ENCODE data around the gene CD248.

DNA sequence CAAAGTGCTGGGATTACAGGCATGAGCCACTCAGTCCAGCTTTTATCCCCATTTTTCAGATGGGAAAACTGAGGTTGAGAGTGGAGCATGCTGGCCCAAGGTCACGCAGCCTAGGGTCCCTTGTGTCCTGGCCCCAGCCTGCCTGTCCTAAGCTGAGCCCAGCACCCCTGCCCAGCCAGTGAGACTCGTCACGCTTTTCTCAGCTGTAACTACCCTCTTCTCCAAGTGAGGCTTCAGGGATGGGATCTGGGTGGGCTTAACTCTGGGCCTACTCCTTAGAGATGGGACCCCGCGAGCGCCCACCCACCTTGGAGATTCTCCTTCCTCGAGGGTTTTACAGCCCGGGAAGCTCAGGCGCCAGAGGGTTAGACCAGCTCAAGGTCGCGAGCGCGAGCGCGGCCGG is 25.5 kb downstream of the CD248 start:
- TF ChIP-seq FOXK1 (CRISPR knock-in tag; IDR thresholded peaks at IDR 0.05) (no peak), ETV6 (CRISPR knock-in tag; IDR thresholded peaks at IDR 0.05) (no peak), NFE2L1 (CRISPR knock-in tag; IDR thresholded peaks at IDR 0.05) (no peak), CTCF (IDR thresholded peaks at IDR 0.05) (no peak), ZNF263 (CRISPR knock-in tag; IDR thresholded peaks at IDR 0.05; ENCODE audit: low read depth) (no peak), SMAD3 (CRISPR knock-in tag; IDR thresholded peaks at IDR 0.05; ENCODE audit: borderline replicate concordance) (no peak), JUN (CRISPR knock-in tag; IDR thresholded peaks at IDR 0.05) (no peak), CREM (CRISPR knock-in tag; IDR thresholded peaks at IDR 0.05) (no peak)
- TF ChIP-seq, protein P1, sequence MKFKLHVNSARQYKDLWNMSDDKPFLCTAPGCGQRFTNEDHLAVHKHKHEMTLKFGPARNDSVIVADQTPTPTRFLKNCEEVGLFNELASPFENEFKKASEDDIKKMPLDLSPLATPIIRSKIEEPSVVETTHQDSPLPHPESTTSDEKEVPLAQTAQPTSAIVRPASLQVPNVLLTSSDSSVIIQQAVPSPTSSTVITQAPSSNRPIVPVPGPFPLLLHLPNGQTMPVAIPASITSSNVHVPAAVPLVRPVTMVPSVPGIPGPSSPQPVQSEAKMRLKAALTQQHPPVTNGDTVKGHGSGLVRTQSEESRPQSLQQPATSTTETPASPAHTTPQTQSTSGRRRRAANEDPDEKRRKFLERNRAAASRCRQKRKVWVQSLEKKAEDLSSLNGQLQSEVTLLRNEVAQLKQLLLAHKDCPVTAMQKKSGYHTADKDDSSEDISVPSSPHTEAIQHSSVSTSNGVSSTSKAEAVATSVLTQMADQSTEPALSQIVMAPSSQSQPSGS (CRISPR knock-in tag; IDR thresholded peaks at IDR 0.05; ENCODE audit: borderline replicate concordance, low read depth): no peak
- TF ChIP-seq, protein P2, sequence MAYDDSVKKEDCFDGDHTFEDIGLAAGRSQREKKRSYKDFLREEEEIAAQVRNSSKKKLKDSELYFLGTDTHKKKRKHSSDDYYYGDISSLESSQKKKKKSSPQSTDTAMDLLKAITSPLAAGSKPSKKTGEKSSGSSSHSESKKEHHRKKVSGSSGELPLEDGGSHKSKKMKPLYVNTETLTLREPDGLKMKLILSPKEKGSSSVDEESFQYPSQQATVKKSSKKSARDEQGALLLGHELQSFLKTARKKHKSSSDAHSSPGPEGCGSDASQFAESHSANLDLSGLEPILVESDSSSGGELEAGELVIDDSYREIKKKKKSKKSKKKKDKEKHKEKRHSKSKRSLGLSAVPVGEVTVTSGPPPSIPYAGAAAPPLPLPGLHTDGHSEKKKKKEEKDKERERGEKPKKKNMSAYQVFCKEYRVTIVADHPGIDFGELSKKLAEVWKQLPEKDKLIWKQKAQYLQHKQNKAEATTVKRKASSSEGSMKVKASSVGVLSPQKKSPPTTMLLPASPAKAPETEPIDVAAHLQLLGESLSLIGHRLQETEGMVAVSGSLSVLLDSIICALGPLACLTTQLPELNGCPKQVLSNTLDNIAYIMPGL (CRISPR knock-in tag; IDR thresholded peaks at IDR 0.05): no peak
